Measurements from ENCODE around the gene ACBD4. TPM values are rescaled to one million over a fixed set of nuclear protein-coding genes. Genes with fewer than 3 reads are reported as not detected.

ACBD4 gene
- total and polyA plus RNA-seq, 2 of the 13 experiments (the other 11 are each of a cell fraction or from before 2014, with no cell fraction given): 16.1 to 26.9 TPM

GRCh38 chr17:45162025-45162687, 26.7 kb downstream of the ACBD4 start (continued):
- no peak for TF ChIP-seq DMTF1 (CRISPR knock-in tag; IDR thresholded peaks at IDR 0.05)
- no peak for TF ChIP-seq ZNF143 (CRISPR knock-in tag; IDR thresholded peaks at IDR 0.05)
- no peak for TF ChIP-seq MAX (IDR thresholded peaks at IDR 0.05)
- TF ChIP-seq PRDM15 (CRISPR knock-in tag; IDR thresholded peaks at IDR 0.05): no peak
- TF ChIP-seq ZBTB38 (CRISPR knock-in tag; IDR thresholded peaks at IDR 0.05): no peak
- TF ChIP-seq TAF15 (IDR thresholded peaks at IDR 0.05; ENCODE audit: low read depth, low read length, poor library complexity, severe bottlenecking): no peak
- no peak for TF ChIP-seq PRPF4 (IDR thresholded peaks at IDR 0.05; ENCODE audit: low read depth, low read length, poor library complexity, severe bottlenecking)
- no peak for TF ChIP-seq ELF1 (CRISPR knock-in tag; IDR thresholded peaks at IDR 0.05)
- 0 out of 2 replicates have a peak, but pooled peaks have one; percentile 42 for TF ChIP-seq AHDC1 (CRISPR knock-in tag; IDR thresholded peaks at IDR 0.05; ENCODE audit: borderline replicate concordance)
- no peak for TF ChIP-seq SUZ12 (IDR thresholded peaks at IDR 0.05; ENCODE audit: low read depth, low read length)
- no peak for TF ChIP-seq ZNF33A (CRISPR knock-in tag; IDR thresholded peaks at IDR 0.05; ENCODE audit: borderline replicate concordance)
- no peak; the same call in 1 of the 2 replicates for TF ChIP-seq ZNF329 (CRISPR knock-in tag; IDR thresholded peaks at IDR 0.05; ENCODE audit: low read depth)
- no peak for TF ChIP-seq ZNF335 (CRISPR knock-in tag; IDR thresholded peaks at IDR 0.05)
- no peak for TF ChIP-seq KLF15 (CRISPR knock-in tag; IDR thresholded peaks at IDR 0.05; ENCODE audit: borderline replicate concordance)
- no peak for TF ChIP-seq E2F2 (CRISPR knock-in tag; IDR thresholded peaks at IDR 0.05; ENCODE audit: borderline replicate concordance)
